Esophagus muscularis mucosa (tissue), 4 donors: ENCODE results near the gene PLXNA4. TPM values are rescaled to one million over a fixed set of nuclear protein-coding genes. Genes with fewer than 3 reads are reported as not detected.

Experiments used
- DNase-seq: peaks from one replicate; pipeline ENCODE4 v3.0.0-alpha.2; 2017; ENCODE audit errors: extremely low spot score
- H3K27ac ChIP-seq, 4 donors: fragments of 200-600 bp; sonication (generic); replicated peaks in 1 of 4; 1 replicate in 3 of 4; 2 replicates in 1 of 4; pipeline ENCODE4 v1.5.1; 2016 to 2019; ENCODE audit warnings: mild to moderate bottlenecking in 1 of 4
- H3K27me3 ChIP-seq, 4 donors: fragments of 200-600 bp; sonication (generic); one replicate each; pipeline versions ENCODE4 v1.5.1 to v1.6.0; 2016 to 2019
- H3K36me3 ChIP-seq, 4 donors: fragments of 200-600 bp; sonication (generic); one replicate each; pipeline ENCODE4 v1.5.1; 2016 to 2019
- H3K4me1 ChIP-seq, 4 donors: fragments of 200-600 bp; sonication (generic); one replicate each; pipeline ENCODE4 v1.5.1; 2016 to 2019
- H3K4me3 ChIP-seq, 4 donors: fragments of 200-600 bp; sonication (generic); 1 replicate in 2 of 4; 2 replicates in 2 of 4; pipeline ENCODE4 v1.5.1; 2016 to 2019; ENCODE audit warnings: mild to moderate bottlenecking in 4 of 4, moderate library complexity in 1 of 4
- H3K9me3 ChIP-seq, 4 donors: fragments of 200-600 bp; sonication (generic); 1 replicate in 3 of 4; 2 replicates in 1 of 4; pipeline ENCODE4 v1.5.1; 2016 to 2019
- EP300 ChIP-seq: sonication (generic); formaldehyde crosslinking; IDR thresholded peaks from one replicate; pipeline ENCODE4 v1.6.1; 2017; ENCODE audit warnings: antibody characterized with exemption
- POLR2A ChIP-seq: fragments of 450-650 bp; IDR thresholded peaks from one replicate; pipeline ENCODE4 v1.6.1; 2017; ENCODE audit warnings: antibody characterized with exemption, moderate library complexity, mild to moderate bottlenecking, low read depth
- POLR2AphosphoS5 ChIP-seq, 2 donors: sonication (generic); formaldehyde crosslinking; IDR thresholded peaks; one replicate each; pipeline ENCODE4 v1.6.1; 2017; ENCODE audit warnings: antibody characterized with exemption in 2 of 2
- WGBS: methylation state at CpG from one replicate; pipeline ENCODE4 v1.1.5; 2018; 5-methylcytosine and 5-hydroxymethylcytosine counted together
- intact Hi-C: fragments of 100-400 bp; cut with DNase I; formaldehyde crosslinking; loops from one replicate; pipeline ENCODE4 v1.15.1; 2023
- total RNA-seq, 4 donors: library from RNA; depleted of rRNA; stranded (reverse); fragments of >200 nt; gene quantifications; one replicate each; pipeline versions ENCODE4 v1.1.0 to v1.2.1, GENCODE V29; 2016
- TF ChIP-seq, protein P1 (sequence below), 3 experiments: fragments of 200-600 bp in 2 of 3; fragments of 450-650 bp in 1 of 3; sonication (generic) in 2 of 3; IDR thresholded peaks; one replicate each; pipeline ENCODE4 v1.5.1; 2017 to 2019; ENCODE audit warnings: antibody characterized with exemption in 3 of 3, mild to moderate bottlenecking in 2 of 3, moderate library complexity in 1 of 3

The PLXNA4 gene
- total RNA-seq, 4 donors from 2014 or later, result 5.0 to 9.5 (median 6.6) TPM

DNA sequence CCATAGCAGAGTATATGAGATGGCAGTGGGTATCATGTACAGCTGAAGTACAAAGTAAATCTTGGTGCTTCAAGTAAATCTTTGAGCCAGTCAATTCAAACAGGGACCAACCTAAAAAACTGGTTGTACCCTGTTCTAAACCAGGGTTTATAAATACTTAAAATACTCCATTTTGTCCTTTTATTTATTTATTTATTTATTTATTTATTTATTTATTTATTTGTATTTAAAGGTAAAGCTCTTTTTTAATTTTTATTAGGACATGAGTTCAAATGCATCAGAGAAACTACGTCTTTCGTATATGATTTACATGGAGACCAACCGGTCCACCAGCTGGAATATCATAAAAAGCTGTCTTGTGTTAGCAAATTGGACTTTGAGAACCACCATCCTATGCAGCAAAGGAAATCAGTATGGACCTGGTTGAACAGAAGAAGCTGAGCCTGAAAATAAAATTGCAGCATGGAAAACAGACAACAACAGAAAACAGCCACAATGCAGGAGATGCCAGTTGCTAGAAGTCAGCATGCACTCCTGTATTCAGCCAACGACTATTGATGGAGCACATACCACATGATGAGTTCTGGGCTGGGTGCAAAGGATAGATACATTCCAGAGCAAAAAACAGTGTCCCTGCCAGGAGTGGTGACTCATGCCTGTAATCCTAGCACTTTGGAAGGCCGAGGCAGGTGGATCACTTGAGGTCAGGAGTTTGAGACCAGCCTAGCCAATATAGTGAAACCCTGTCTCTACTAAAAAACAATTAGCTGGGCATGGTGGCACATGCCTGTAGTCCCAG is 60.0 kb downstream of the PLXNA4 start:
- no peak for TF ChIP-seq EP300
- TF ChIP-seq POLR2AphosphoS5 (IDR thresholded peaks at IDR 0.05), result peak; percentile 47 to 48
- intact Hi-C loops, result loop anchor here (5.0 kb wide), 1 partner anchor 61 kb away; the partner anchor contains the start of gene PLXNA4
- no peak for DNase-seq
- H3K36me3 ChIP-seq, result no peaks in the 10 kb centered on the region
- 71% methylated on average over 5 of the region's 5 CpGs for WGBS
- H3K4me3 ChIP-seq, result no peak overlapping the region
- H3K27ac ChIP-seq, result no peak overlapping the region
- peaks cover 16 to 36% (median 28%) of the 10 kb centered on the region in 4 donors for H3K4me1 ChIP-seq
- H3K9me3 ChIP-seq, result no peaks in the 10 kb centered on the region
- H3K27me3 ChIP-seq, result no peaks in the 10 kb centered on the region

DNA sequence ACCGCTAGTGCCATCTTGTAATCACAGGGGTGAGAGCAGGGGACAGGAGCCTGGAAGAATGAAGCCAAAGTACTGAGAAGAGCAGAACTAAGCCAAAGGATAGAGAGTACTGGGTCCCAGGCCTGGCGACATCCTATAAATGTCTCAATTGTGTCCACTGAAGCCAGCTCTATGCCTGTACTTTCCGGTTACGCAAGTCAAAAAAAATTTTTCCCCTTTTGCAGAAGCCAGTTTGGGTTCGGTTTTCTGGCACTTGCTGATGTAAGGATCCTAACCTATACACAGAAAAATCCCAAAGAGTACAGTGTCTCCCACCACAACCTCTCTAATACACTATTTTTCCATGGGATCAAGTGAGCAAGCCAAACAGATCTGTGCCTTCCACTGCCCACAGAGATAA is 61.1 kb downstream of the PLXNA4 start:
- H3K4me1 ChIP-seq, result peaks cover 13 to 27% (median 20%) of the 10 kb centered on the region in 4 donors
- no peaks in the 10 kb centered on the region for H3K9me3 ChIP-seq
- H3K27me3 ChIP-seq, result no peaks in the 10 kb centered on the region
- TF ChIP-seq POLR2A (no peak), EP300 (no peak), POLR2AphosphoS5 (IDR thresholded peaks at IDR 0.05) (no peak)
- TF ChIP-seq, protein P1, sequence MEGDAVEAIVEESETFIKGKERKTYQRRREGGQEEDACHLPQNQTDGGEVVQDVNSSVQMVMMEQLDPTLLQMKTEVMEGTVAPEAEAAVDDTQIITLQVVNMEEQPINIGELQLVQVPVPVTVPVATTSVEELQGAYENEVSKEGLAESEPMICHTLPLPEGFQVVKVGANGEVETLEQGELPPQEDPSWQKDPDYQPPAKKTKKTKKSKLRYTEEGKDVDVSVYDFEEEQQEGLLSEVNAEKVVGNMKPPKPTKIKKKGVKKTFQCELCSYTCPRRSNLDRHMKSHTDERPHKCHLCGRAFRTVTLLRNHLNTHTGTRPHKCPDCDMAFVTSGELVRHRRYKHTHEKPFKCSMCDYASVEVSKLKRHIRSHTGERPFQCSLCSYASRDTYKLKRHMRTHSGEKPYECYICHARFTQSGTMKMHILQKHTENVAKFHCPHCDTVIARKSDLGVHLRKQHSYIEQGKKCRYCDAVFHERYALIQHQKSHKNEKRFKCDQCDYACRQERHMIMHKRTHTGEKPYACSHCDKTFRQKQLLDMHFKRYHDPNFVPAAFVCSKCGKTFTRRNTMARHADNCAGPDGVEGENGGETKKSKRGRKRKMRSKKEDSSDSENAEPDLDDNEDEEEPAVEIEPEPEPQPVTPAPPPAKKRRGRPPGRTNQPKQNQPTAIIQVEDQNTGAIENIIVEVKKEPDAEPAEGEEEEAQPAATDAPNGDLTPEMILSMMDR (IDR thresholded peaks at IDR 0.05), result no peak
- 90% methylated on average over 5 of the region's 5 CpGs for WGBS
- no peaks in the 10 kb centered on the region for H3K36me3 ChIP-seq
- DNase-seq, result no peak
- H3K27ac ChIP-seq, result no peak overlapping the region
- intact Hi-C loops, result loop anchor here (5.0 kb wide), 1 partner anchor 62 kb away; the partner anchor contains the start of gene PLXNA4
- H3K4me3 ChIP-seq, result no peak overlapping the region

DNA sequence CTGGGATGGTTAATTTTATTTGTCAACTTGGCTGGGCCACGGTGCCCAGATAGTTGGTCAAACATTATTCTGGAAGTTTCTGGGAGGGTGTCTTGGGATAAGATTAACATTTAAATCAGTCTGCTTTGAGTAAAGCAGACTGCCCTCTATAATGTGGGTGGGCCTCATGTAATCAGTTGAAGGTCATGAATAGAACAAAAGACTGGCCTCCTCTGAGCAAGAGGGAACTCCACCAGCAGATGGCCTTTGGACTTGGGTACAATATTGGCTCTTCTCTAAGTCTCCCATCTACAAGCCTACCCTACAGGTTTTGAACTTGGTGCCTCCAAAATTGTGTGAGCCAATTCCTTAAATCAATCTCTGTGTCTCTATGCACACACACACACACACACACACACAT is 61.8 kb downstream of the PLXNA4 start:
- Histone ChIP-seq H3K27ac (no peak overlapping the region), H3K27me3 (no peaks in the 10 kb centered on the region), H3K4me3 (no peak overlapping the region), H3K4me1 (peaks cover 10 to 25% (median 16%) of the 10 kb centered on the region in 4 donors), H3K36me3 (no peaks in the 10 kb centered on the region), H3K9me3 (no peaks in the 10 kb centered on the region)
- intact Hi-C loops, result no loop called here
- TF ChIP-seq, protein P1 (IDR thresholded peaks at IDR 0.05), result no peak
- TF ChIP-seq EP300 (no peak), POLR2AphosphoS5 (IDR thresholded peaks at IDR 0.05) (no peak), POLR2A (no peak)
- 100% methylated on average over 1 of the region's 1 CpG for WGBS
- no peak for DNase-seq

DNA sequence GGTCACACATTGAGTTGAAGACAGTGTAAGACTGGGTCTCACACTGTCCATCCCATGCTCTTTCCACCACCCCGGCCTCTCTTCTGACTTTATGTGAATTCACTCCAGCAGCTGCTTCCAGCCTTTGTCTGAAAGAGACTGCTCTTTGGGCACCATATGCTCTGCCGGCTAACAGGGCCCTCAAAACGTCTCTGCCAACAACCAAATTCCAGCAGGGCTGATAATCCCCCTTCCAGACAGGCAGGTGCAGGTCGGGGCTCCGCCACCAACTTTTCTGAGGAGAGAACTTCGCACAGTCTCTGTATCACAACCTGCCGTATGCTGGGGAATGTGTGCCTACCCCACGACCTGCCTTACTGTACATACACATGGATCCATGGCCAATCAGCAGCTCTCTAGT is 64.3 kb downstream of the PLXNA4 start:
- intact Hi-C loops, result no loop called here
- Histone ChIP-seq H3K4me1 (peaks cover 7 to 20% (median 15%) of the 10 kb centered on the region in 4 donors), H3K4me3 (no peak overlapping the region), H3K27ac (no peak overlapping the region), H3K36me3 (peaks cover 0 to 15% (median 0%) of the 10 kb centered on the region in 4 donors), H3K9me3 (no peaks in the 10 kb centered on the region), H3K27me3 (no peaks in the 10 kb centered on the region)
- 73% methylated on average over 6 of the region's 8 CpGs for WGBS
- DNase-seq, result no peak
- no peak for TF ChIP-seq POLR2AphosphoS5 (IDR thresholded peaks at IDR 0.05)
- TF ChIP-seq EP300, result no peak
- TF ChIP-seq, protein P1 (IDR thresholded peaks at IDR 0.05), result no peak
- TF ChIP-seq POLR2A, result no peak

DNA sequence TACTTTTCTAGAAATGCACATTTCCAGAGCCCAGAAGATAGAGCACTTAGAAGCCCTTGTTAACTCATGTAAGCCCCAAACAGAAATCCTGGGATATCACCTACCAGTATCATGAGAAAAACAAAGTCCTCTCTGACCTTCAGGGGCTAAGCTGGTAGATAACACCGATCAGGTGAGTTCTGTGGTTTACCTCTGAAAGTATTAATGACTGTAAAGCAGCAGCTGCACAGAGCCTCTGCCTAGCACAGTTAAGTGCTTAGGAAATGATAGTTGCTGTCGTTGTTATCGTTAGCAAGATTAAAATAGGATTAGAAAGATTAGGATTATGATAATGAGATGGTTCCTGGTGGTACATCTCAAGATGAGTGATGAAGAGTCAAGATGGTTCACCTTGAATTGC is 64.9 kb downstream of the PLXNA4 start:
- Histone ChIP-seq H3K36me3 (peaks cover 0 to 15% (median 0%) of the 10 kb centered on the region in 4 donors), H3K9me3 (no peaks in the 10 kb centered on the region), H3K4me1 (peaks cover 2 to 15% (median 11%) of the 10 kb centered on the region in 4 donors), H3K27ac (no peak overlapping the region), H3K27me3 (no peaks in the 10 kb centered on the region), H3K4me3 (no peak overlapping the region)
- 97% methylated on average over 3 of the region's 3 CpGs for WGBS
- TF ChIP-seq POLR2A (no peak), EP300 (no peak)
- no peak for DNase-seq
- intact Hi-C loops, result no loop called here
